ENCODE results near the gene SH2B3.

SH2B3 gene

GRCh38 chr12:111414711-111415252, 9.1 kb downstream of the SH2B3 start:
- Histone ChIP-seq H3K4me3 (ENCODE audit: low read depth, low read length) (no peak overlapping the region), H3K27me3 (ENCODE audit: insufficient read depth, low read depth, severe bottlenecking) (no peaks in the 10 kb centered on the region), H3K27ac (no peak overlapping the region), H3K36me3 (no peaks in the 10 kb centered on the region), H3K9me3 (ENCODE audit: severe bottlenecking) (no peaks in the 10 kb centered on the region)
- no peak for DNase-seq
- TF ChIP-seq CTCF (IDR thresholded peaks at IDR 0.05; ENCODE audit: low read depth, low read length) = no peak

- H3K27ac ChIP-seq = no peak overlapping the region
- H3K9me3 ChIP-seq (ENCODE audit: severe bottlenecking) = no peaks in the 10 kb centered on the region
- H3K4me3 ChIP-seq (ENCODE audit: low read depth, low read length) = no peak overlapping the region
- DNase-seq = no peak
- no peaks in the 10 kb centered on the region; the same call in none of the 2 replicates for H3K36me3 ChIP-seq
- H3K27me3 ChIP-seq (ENCODE audit: insufficient read depth, low read depth, severe bottlenecking) = no peaks in the 10 kb centered on the region
- no peak for TF ChIP-seq CTCF (IDR thresholded peaks at IDR 0.05; ENCODE audit: low read depth, low read length)
Observed at GRCh38 chr12:111417290-111417689, 11.6 kb downstream of the SH2B3 start.

DNA sequence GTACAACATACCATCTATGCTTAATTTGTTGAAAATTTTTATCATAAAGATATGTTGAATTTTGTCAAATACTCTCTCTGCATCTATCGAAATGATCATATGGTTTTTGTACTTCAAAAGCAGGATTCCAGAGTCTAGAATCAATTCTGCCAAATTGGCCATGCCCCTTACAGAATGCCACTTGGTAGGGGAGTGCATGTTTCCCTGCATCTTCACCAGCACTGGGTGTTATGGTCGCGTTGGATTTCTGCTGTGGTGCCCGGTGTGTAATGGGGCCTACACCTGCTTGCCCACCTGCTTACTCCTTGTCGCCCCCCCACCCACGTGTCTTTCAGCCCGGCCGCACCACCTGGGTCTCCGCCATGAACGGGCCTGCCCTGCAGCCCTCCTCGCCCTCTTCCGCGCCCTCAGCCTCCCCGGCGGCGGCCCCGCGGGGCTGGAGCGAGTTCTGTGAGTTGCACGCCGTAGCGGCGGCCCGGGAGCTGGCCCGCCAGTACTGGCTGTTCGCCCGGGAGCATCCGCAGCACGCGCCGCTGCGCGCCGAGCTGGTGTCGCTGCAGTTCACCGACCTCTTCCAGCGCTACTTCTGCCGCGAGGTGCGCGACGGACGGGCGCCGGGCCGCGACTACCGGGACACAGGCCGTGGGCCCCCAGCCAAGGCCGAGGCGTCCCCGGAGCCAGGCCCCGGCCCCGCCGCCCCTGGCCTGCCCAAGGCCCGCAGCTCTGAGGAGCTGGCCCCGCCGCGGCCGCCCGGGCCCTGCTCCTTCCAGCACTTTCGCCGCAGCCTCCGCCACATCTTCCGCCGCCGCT, 12.3 kb downstream of the SH2B3 start:
- Histone ChIP-seq H3K4me3 (ENCODE audit: low read depth, low read length) (no peak overlapping the region), H3K36me3 (no peaks in the 10 kb centered on the region; the same call in none of the 2 replicates), H3K27me3 (ENCODE audit: insufficient read depth, low read depth, severe bottlenecking) (no peaks in the 10 kb centered on the region), H3K27ac (no peak overlapping the region), H3K9me3 (ENCODE audit: severe bottlenecking) (no peaks in the 10 kb centered on the region)
- TF ChIP-seq CTCF (IDR thresholded peaks at IDR 0.05; ENCODE audit: low read depth, low read length) = no peak
- DNase-seq = no peak

DNA sequence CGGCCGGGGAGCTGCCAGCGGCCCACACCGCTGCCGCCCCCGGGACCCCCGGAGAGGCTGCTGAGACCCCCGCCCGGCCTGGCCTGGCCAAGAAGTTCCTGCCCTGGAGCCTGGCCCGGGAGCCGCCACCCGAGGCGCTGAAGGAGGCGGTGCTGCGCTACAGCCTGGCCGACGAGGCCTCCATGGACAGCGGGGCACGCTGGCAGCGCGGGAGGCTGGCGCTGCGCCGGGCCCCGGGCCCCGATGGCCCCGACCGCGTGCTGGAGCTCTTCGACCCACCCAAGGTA, 12.8 kb downstream of the SH2B3 start:
- Histone ChIP-seq H3K9me3 (ENCODE audit: severe bottlenecking) (no peaks in the 10 kb centered on the region), H3K4me3 (ENCODE audit: low read depth, low read length) (no peak overlapping the region), H3K36me3 (no peaks in the 10 kb centered on the region; the same call in none of the 2 replicates), H3K27me3 (ENCODE audit: insufficient read depth, low read depth, severe bottlenecking) (no peaks in the 10 kb centered on the region), H3K27ac (no peak overlapping the region)
- no peak for TF ChIP-seq CTCF (IDR thresholded peaks at IDR 0.05; ENCODE audit: low read depth, low read length)
- no peak for DNase-seq

DNA sequence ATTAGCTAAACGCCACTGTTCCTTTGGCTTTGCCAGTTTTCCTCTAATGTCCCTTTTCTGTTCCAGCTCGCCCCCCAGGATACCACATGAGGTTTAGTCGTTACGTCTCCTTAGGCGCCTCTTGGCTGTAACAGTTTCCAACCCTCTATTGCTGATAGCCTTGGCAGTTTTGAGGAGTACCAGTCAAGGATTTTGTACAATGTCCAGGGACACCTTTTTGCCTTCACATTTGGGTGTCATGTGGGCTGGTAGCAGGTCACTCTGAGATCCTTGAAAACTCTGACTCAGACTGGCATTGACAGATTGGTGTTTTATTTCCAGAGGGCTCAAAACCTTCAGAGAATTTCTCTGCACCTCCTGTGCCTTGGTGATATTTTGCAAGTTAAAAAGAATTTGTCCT, 14.1 kb downstream of the SH2B3 start:
- DNase-seq = no peak
- Histone ChIP-seq H3K4me3 (ENCODE audit: low read depth, low read length) (no peak overlapping the region), H3K27me3 (ENCODE audit: insufficient read depth, low read depth, severe bottlenecking) (no peaks in the 10 kb centered on the region), H3K9me3 (ENCODE audit: severe bottlenecking) (no peaks in the 10 kb centered on the region), H3K27ac (no peak overlapping the region), H3K36me3 (no peaks in the 10 kb centered on the region; the same call in none of the 2 replicates)
- no peak for TF ChIP-seq CTCF (IDR thresholded peaks at IDR 0.05; ENCODE audit: low read depth, low read length)

Measured in WERI-Rb-1 (cell line).